ENCODE results near the gene ATAD3B. TPM values are rescaled to one million over a fixed set of nuclear protein-coding genes. Genes with fewer than 3 reads are reported as not detected.
A peak's percentile ranks its signal among the peaks of the same experiment; 100 is the strongest.

ATAD3B gene, protein sequence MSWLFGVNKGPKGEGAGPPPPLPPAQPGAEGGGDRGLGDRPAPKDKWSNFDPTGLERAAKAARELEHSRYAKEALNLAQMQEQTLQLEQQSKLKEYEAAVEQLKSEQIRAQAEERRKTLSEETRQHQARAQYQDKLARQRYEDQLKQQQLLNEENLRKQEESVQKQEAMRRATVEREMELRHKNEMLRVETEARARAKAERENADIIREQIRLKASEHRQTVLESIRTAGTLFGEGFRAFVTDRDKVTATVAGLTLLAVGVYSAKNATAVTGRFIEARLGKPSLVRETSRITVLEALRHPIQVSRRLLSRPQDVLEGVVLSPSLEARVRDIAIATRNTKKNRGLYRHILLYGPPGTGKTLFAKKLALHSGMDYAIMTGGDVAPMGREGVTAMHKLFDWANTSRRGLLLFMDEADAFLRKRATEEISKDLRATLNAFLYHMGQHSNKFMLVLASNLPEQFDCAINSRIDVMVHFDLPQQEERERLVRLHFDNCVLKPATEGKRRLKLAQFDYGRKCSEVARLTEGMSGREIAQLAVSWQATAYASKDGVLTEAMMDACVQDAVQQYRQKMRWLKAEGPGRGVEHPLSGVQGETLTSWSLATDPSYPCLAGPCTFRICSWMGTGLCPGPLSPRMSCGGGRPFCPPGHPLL
- total RNA-seq (2012; rRNA removed) (13.8 and 28.6 TPM in 2 replicates), polyA plus RNA-seq (2012; rRNA removed) (29.0 and 38.7 TPM in 2 replicates), Bru-seq, nascent RNA (percentile 77 among the genes with signal in this experiment), BruChase-seq, experiment 1, labeled RNA remaining after a 6-hour chase (percentile 86 among the genes with signal in this experiment), BruChase-seq, experiment 2, labeled RNA remaining after a 2-hour chase (percentile 84 among the genes with signal in this experiment)
- polyA plus RNA-seq (2012; cell fraction: cytosol; rRNA removed), result 20.6 and 25.1 TPM in 2 replicates
- polyA plus RNA-seq (2012; cell fraction: nucleus; rRNA removed; ENCODE audit: low replicate concordance), result 198 and 272 TPM in 2 replicates
- long read RNA-seq, full-length matches to known transcripts, result 17 of 49 reads
- long read RNA-seq, partial matches to known transcripts, result 11 of 49 reads
- long read RNA-seq, other reads (novel, unspliced or antisense), result 21 of 49 reads

DNA sequence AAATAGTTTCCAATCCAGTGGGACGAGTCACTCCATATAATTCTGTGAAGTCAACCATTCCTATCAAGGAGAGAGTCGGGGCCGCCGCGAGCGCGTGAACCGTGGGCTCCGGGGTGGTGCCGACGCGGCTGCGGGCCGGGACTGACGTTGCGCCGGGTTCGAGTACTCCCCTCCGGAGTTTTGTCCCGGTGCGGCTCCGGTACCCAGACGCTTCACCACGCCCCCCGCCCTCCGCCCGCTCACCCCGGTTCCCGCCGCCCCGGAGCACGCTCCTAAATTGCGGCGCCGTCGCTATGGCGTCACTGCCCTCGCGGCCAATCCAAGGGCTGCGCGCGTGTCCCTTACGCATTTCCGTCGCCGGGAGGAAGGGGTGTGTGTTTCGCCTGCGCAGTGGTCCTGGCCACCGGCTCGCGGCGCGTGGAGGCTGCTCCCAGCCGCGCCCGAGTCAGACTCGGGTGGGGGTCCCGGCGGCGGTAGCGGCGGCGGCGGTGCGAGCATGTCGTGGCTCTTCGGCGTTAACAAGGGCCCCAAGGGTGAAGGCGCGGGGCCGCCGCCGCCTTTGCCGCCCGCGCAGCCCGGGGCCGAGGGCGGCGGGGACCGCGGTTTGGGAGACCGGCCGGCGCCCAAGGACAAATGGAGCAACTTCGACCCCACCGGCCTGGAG is at the start of gene ATAD3B:
TSS of gene ATAD3B (plus strand) at position 377 of the 664 bp plus-strand sequence. CDS start at position 497, 120 bp downstream.
- Histone ChIP-seq H4K20me1 (ENCODE audit: insufficient read depth, low read length) (peaks cover 11% of the 10 kb centered on the region), H3K18ac (ENCODE audit: low read depth, low read length) (no peak within 1 kb of the TSS), H2AK5ac (ENCODE audit: low read depth, low read length) (peak within 1 kb of the TSS; percentile 81), H2AK9ac (replicated peaks; ENCODE audit: low read depth, low read length, poor library complexity) (peak within 1 kb of the TSS; percentile 84), H3K36me3 (ENCODE audit: control insufficient read depth, insufficient read depth, low read length) (no peaks in the 10 kb centered on the region; the same call in 1 of the 2 replicates), H2BK15ac (ENCODE audit: low read depth, low read length) (no peak within 1 kb of the TSS), H3K4ac (ENCODE audit: low read depth, low read length) (peak within 1 kb of the TSS; percentile 76), H2BK20ac (ENCODE audit: low read depth, low read length) (no peak within 1 kb of the TSS), H2AFZ (replicated peaks; ENCODE audit: low read length, poor library complexity) (peak within 1 kb of the TSS; percentile 97), H2BK5ac (ENCODE audit: low read depth, low read length, poor library complexity, severe bottlenecking) (peak within 1 kb of the TSS; percentile 55), H3K27ac (ENCODE audit: insufficient read depth, low read length) (peak within 1 kb of the TSS; percentile 56), H3K23ac (ENCODE audit: low read depth, low read length) (peak within 1 kb of the TSS; percentile 25; the same call in 1 of the 2 replicates), H3K4me3 (ENCODE audit: insufficient read depth, low read depth, low read length) (peak within 1 kb of the TSS; percentile 88), H3K9ac (ENCODE audit: low read depth, low read length) (peak within 1 kb of the TSS; percentile 72), H3K14ac (replicated peaks; ENCODE audit: low read depth, low read length) (peak within 1 kb of the TSS; percentile 66; the same call in 1 of the 2 replicates), H3K4me2 (ENCODE audit: low read depth, low read length) (peak within 1 kb of the TSS; percentile 94), H3K9me3 (ENCODE audit: control insufficient read depth, insufficient read depth, low read length) (no peaks in the 10 kb centered on the region), H3K9me1 (ENCODE audit: insufficient read depth, low read length) (no peaks in the 10 kb centered on the region; the same call in 1 of the 2 replicates), H3K27me3 (ENCODE audit: control insufficient read depth, insufficient read depth, low read length) (no peaks in the 10 kb centered on the region), H3K4me1 (ENCODE audit: control insufficient read depth, insufficient read depth, low read length) (peaks cover 1% of the 10 kb centered on the region; the same call in 1 of the 2 replicates), H3K79me1 (ENCODE audit: low read depth in 1 of 2, low read length in 2 of 2) (peaks cover 2 to 15% of the 10 kb centered on the region in 2 experiments; a peak in 2 of 4 replicates), H2BK120ac (ENCODE audit: low read depth, low read length) (no peak within 1 kb of the TSS), H4K91ac (ENCODE audit: insufficient read depth, low read depth, low read length) (peak within 1 kb of the TSS; percentile 33), H4K5ac (ENCODE audit: low read depth, low read length) (peak within 1 kb of the TSS; percentile 66), H3K56ac (ENCODE audit: extremely low read depth, insufficient read depth, low read length) (peak within 1 kb of the TSS; percentile 36; the same call in 1 of the 2 replicates), H4K8ac (ENCODE audit: low read depth in 2 of 2, low read length in 2 of 2) (peak within 1 kb of the TSS; percentile 63 to 82)
- ChIA-PET POLR2A (ENCODE audit: unreplicated experiment) (no interaction called here), CTCF (no interaction called here)
- 1% methylated on average over 15 of the region's 87 CpGs; no CpG with 5 or more reads in 1 of the 2 experiments for WGBS, 2 experiments (ENCODE audit: extremely low coverage in 2 of 2, insufficient read length in 1 of 2)
- intact Hi-C loops (cut with micrococcal nuclease) (loop anchor here (2.0 kb wide), 1 partner anchor 73 kb away; the partner anchor contains the start of gene CCNL2), in situ Hi-C loops (cut with MboI; ENCODE audit: low sequenced_read_pairs) (no loop called here), dilution Hi-C loops (cut with HindIII; ENCODE audit: low sequenced_read_pairs, unreplicated experiment) (no loop called here)
- DNase-seq (peak; percentile 90), ATAC-seq (ENCODE audit: low read depth) (peak; percentile 97)
- BruUV-seq (replicated peaks), result no TSS peak
- TF ChIP-seq, protein P1, sequence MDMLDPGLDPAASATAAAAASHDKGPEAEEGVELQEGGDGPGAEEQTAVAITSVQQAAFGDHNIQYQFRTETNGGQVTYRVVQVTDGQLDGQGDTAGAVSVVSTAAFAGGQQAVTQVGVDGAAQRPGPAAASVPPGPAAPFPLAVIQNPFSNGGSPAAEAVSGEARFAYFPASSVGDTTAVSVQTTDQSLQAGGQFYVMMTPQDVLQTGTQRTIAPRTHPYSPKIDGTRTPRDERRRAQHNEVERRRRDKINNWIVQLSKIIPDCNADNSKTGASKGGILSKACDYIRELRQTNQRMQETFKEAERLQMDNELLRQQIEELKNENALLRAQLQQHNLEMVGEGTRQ (IDR thresholded peaks at IDR 0.05; ENCODE audit: low read depth, low read length), result peak; percentile 55; the same call in 1 of the 2 replicates
- TF ChIP-seq POLR2A (IDR thresholded peaks at IDR 0.05; ENCODE audit: low read depth, low read length) (peak; percentile 79), MAZ (IDR thresholded peaks at IDR 0.05; ENCODE audit: borderline replicate concordance, low read depth, low read length) (peak; percentile 85; the same call in 1 of the 2 replicates), CEBPB (IDR thresholded peaks at IDR 0.05; ENCODE audit: low read depth, low read length) (0 out of 2 replicates have a peak, but pooled peaks have one; percentile 20), CHD1 (IDR thresholded peaks at IDR 0.05; ENCODE audit: low read depth, low read length) (no peak), MXI1 (IDR thresholded peaks at IDR 0.05; ENCODE audit: borderline replicate concordance, low read depth, low read length) (peak; percentile 96), RFX5 (IDR thresholded peaks at IDR 0.05; ENCODE audit: low read depth, low read length) (no peak), RAD21 (IDR thresholded peaks at IDR 0.05; ENCODE audit: low read length) (no peak), BHLHE40 (IDR thresholded peaks at IDR 0.05; ENCODE audit: low read depth, low read length) (no peak; the same call in 1 of the 2 replicates)
- TF ChIP-seq, protein P2, sequence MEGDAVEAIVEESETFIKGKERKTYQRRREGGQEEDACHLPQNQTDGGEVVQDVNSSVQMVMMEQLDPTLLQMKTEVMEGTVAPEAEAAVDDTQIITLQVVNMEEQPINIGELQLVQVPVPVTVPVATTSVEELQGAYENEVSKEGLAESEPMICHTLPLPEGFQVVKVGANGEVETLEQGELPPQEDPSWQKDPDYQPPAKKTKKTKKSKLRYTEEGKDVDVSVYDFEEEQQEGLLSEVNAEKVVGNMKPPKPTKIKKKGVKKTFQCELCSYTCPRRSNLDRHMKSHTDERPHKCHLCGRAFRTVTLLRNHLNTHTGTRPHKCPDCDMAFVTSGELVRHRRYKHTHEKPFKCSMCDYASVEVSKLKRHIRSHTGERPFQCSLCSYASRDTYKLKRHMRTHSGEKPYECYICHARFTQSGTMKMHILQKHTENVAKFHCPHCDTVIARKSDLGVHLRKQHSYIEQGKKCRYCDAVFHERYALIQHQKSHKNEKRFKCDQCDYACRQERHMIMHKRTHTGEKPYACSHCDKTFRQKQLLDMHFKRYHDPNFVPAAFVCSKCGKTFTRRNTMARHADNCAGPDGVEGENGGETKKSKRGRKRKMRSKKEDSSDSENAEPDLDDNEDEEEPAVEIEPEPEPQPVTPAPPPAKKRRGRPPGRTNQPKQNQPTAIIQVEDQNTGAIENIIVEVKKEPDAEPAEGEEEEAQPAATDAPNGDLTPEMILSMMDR (conservative IDR thresholded peaks at IDR 0.05; ENCODE audit: low read depth, low read length), result no peak
